DMS79 treated with DMSO at 0.1 percent for 48 hours (cell line): ENCODE results near the gene SLX4.
A peak's percentile ranks its signal among the peaks of the same experiment; 100 is the strongest.
"Not testable (repeated sequence)": the region's sequence is repeated elsewhere in the genome, so short reads cannot be mapped to it uniquely, and the experiment has no call there.

Experiments
- DNase-seq: peaks from one replicate; lab custom pipeline; 2025; lab: John Stamatoyannopoulos, UW

Gene SLX4, protein sequence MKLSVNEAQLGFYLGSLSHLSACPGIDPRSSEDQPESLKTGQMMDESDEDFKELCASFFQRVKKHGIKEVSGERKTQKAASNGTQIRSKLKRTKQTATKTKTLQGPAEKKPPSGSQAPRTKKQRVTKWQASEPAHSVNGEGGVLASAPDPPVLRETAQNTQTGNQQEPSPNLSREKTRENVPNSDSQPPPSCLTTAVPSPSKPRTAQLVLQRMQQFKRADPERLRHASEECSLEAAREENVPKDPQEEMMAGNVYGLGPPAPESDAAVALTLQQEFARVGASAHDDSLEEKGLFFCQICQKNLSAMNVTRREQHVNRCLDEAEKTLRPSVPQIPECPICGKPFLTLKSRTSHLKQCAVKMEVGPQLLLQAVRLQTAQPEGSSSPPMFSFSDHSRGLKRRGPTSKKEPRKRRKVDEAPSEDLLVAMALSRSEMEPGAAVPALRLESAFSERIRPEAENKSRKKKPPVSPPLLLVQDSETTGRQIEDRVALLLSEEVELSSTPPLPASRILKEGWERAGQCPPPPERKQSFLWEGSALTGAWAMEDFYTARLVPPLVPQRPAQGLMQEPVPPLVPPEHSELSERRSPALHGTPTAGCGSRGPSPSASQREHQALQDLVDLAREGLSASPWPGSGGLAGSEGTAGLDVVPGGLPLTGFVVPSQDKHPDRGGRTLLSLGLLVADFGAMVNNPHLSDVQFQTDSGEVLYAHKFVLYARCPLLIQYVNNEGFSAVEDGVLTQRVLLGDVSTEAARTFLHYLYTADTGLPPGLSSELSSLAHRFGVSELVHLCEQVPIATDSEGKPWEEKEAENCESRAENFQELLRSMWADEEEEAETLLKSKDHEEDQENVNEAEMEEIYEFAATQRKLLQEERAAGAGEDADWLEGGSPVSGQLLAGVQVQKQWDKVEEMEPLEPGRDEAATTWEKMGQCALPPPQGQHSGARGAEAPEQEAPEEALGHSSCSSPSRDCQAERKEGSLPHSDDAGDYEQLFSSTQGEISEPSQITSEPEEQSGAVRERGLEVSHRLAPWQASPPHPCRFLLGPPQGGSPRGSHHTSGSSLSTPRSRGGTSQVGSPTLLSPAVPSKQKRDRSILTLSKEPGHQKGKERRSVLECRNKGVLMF (N-terminal part only)

DNA sequence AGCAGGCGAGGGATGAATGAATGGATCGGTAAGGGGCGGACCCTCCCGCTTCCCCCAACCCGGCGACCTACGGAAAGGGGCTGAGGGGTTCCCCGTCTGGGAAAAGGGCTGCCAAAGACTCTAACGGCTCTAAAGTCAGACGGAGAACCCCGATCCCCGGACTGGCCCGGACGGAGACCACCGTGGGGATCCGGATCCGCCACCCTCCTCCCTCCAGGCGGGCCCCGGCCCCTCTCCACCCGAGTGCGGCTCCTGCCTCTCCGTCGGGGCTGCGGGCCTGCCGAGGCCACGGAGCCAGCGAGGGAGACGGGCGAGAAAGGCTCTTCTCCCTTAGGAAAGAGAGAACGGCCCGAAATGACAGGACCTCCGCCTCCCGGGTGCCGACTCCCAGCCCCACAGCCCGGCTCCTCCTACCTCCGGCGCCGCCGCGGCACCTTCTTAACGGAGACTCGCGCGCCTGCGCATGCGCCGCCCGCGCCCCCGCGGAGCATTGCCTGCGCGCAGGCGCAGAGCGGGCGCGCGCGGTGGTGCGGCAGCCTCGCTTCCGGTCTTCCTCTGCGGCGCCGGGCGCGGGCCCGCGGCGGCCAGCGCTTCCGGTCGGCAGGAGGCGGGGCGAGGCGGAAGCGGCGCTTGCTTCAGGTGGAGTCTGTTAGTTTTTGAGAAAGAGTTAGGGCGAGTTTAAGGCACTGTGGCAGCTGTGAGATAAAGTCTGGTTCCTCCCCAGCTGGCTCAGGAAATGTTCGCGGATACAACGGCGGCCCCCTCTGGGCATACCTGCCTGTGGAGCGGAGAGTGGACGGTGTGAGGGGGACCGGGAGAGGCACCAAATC lies at the start of gene SLX4:
Gene SLX4, minus strand, starts transcription at position 461 of the 830 bp plus-strand sequence. CDS start 2,642 bp downstream, outside the sequence.
- DNase-seq = peak; percentile 83

DNA sequence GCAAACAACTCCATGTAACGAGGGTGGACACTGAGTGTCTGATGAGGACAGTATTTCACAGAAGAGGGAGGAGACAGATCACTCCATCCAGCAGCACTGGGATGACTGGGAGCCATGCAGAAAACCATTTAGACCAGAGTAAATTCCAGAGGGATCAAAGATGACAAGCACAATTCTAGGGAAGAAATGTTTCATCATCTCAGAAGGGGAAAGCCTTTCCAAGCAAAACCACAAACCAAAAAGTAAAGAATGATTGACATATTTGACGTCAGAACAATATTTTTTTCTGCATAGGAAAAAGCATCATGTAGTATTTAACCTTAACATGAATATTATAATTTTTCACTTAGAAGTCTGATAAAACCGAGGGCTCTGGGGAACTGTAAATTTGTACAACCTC lies 47.8 kb upstream of the SLX4 start:
- DNase-seq = no peak

- no peak for DNase-seq
These were observed 45.4 kb upstream of the SLX4 start for GRCh38 chr16:3656491-3657468.

DNA sequence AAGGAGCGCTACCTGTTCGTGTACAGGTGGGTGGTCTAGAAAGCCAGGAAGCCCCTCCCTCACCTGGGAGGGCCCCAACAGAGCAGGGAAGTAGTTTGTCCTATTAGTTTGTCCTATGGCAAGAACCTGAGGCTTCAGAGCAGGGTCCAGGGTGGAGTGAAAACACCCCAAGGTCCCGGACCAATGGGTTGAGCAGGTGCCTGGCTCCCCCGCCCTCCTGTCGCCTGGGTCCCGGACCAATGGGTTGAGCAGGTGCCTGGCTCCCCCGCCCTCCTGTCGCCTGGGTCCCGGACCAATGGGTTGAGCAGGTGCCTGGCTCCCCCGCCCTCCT lies 44.7 kb upstream of the SLX4 start:
- DNase-seq = not testable (repeated sequence)

- no peak for DNase-seq
These were observed 44.2 kb upstream of the SLX4 start for GRCh38 chr16:3655396-3656159.

GRCh38 chr16:3655030-3655395 lies 43.6 kb upstream of the SLX4 start:
- no peak for DNase-seq

- no peak for DNase-seq
These were observed 43.0 kb upstream of the SLX4 start, which contains the start of gene DNASE1 for GRCh38 chr16:3654249-3654991. Gene DNASE1 (plus strand): TSS chr16:3654691. CDS start chr16:3655374, 683 bp downstream.

GRCh38 chr16:3652373-3653195 lies 41.2 kb upstream of the SLX4 start:
- no peak for DNase-seq

DNA sequence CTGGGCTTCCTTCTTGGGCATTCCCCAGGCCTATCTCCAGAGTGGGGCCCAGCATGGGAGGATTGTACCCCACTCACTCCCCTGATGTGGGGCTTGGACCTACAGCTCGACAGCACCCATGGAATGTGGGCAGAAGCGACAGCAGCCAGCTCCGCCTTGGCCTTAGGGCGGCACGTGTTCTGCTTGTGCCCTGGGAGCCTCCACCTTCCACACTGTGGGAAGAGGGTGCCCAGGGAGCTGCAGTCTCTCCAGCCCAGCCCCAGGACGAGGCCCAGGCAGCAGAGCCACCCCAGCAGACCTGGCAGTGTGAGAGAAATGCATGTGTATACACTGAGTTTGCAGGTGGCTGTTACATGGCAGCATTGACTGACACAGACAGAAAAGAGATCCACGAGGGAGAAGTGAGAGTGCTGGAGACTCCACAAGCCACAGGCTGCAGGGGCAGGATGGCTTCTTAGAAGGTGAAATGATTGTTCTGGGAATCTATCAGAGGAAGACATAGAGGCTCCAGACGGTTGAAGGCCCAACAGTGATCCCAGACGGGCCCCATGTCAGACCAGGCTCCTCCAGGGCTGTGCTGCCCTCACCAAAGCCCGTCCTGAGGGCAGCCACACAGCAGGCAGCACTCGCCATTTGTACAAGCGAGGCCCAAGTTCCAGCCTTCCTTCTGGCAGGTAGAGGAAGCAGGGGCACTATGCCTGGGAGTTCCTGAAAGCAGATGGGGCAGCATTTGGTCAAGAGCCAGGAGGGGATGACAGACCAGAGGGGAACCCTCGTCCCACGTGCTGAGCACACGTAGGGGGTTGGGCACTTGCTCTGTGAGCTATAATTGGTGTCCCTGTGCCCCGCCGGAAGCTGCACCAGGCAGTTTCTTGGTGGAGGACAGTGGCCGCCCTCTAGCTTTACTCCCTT lies 40.3 kb upstream of the SLX4 start:
- no peak for DNase-seq

DNA sequence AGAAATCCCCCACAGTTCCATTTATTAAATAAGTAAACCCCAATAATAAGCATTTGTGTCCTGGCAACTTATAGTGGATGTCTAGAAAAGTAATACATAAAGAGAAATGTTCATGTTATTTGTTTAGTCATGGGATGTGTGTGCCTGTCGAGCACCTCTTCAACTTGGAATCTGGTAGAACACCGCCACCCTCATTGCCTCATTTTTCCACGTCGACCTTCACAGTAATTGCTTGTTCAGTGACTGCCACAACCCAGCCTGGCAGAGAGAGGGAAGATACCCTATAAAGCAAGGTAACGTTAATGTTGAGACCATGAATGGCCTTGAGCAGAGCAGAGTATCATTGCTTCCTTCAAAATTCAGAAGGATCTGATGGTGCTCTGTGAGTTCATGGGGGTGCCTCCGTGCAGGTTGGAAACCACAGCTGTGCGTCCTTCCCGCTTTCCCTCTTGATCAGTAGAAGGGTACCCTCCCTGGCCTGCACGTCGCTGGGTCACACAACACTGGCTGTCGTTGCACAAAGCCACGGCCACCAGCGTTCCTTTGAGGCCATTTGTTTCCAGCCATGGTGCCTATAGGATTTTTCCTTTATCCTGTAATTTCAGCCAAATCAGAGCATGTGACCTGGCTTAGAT lies 39.3 kb upstream of the SLX4 start:
- DNase-seq = no peak

GRCh38 chr16:3646348-3646920 lies 35.0 kb upstream of the SLX4 start:
- DNase-seq = peak; percentile 74

GRCh38 chr16:3645504-3646347 lies 34.3 kb upstream of the SLX4 start:
- DNase-seq = no peak

GRCh38 chr16:3645108-3645503 lies 33.7 kb upstream of the SLX4 start:
- DNase-seq = no peak

DNA sequence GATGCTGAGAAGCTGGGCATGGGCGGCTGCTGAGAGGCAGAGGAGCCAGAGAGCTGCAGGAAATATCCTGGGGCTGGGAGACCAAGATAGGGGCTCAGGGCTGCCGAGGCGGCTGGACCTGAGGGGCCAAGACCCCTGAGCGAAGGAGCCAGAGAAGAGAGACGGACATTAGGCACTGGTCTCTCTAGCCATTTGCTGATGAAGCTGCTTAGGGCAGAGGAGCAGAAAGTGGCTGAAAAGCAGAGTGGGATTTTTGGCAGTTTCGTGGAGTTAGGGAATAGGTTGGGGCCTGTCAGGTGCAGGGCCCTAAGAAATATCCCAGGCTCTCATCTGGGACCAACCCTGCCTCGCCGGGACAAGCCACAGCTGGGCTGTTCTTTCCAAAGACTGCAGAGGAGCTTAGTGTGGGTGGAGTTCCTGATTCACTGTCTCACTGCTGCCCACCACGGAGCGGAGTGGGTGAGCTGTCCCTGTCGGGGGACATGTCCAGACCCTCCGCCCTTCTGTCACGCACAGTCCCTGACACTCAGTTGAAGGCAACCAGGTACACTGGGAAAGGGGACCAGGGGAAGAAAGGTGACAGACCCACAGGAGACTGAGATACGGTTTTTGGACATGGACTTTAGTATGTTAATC lies 31.8 kb upstream of the SLX4 start:
- DNase-seq = no peak
